Fibroblast of lung (primary cell): Measurements from ENCODE around the gene MAGED2.

Source experiments
- CTCF ChIP-seq, 2 donors: IDR thresholded peaks in 1 of 2; conservative IDR thresholded peaks in 1 of 2; 1 replicate in 1 of 2; 2 replicates in 1 of 2; pipeline ENCODE4 v1.5.1; 2011 to 2012; ENCODE audit warnings: low read length in 2 of 2, control low read depth in 1 of 2, inconsistent platforms in 1 of 2, low read depth in 1 of 2, mild to moderate bottlenecking in 1 of 2
- EZH2 ChIP-seq: IDR thresholded peaks from 2 replicates; pipeline ENCODE4 v1.5.1; 2012; ENCODE audit warnings: low read length, control low read depth, mild to moderate bottlenecking; ENCODE audit errors: missing control alignments

DNA sequence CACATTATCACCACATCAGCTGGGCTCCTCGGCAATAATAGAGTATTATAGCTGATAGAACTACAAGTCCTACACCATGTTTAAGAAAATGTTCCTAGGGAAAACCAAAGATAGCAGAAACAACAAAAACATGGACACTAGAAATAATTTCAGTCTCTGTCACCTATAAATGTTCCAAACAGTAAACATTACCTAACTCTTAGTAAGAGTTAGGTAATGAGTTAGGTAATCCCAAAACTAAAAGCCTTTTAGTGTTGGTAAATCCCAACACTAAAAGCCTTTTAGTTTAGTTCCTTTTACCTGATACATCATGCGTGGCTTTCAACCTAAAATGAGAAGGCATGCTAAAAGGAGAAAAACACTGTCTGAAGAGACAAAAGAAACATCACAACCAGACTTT, 35.5 kb downstream of the MAGED2 start:
- TF ChIP-seq EZH2 (no peak), CTCF (conservative IDR thresholded peaks at IDR 0.05 in 1 of 2, IDR thresholded peaks at IDR 0.05 in 1 of 2; ENCODE audit: low read depth in 1 of 2, low read length in 2 of 2) (no peak)
